Calu3 (cell line): ENCODE measurements around the gene SEC62. TPM values are rescaled to one million over a fixed set of nuclear protein-coding genes. Genes with fewer than 3 reads are reported as not detected.
A peak's percentile ranks its signal among the peaks of the same experiment; 100 is the strongest.

ENCODE experiments used
- BruUV-seq: library from RNA; stranded (reverse); fragments of 400-500 nt; replicated peaks from 2 replicates; lab custom pipeline; 2021; lab: Mats Ljungman, UMichigan
- CTCF ChIA-PET: fragments of 300-600 bp; sonication (Branson Sonifier 250); formaldehyde crosslinking; loops from one replicate; lab custom pipeline; 2022; ENCODE audit warnings: antibody characterized with exemption; lab: Charles Lee
- DNase-seq: peaks from one replicate; pipeline ENCODE4 v3.0.0; 2022
- H3K27ac Mint-ChIP-seq: one replicate; pipeline ENCODE4 v1.8.0; 2022; ENCODE audit warnings: mixed read lengths; ENCODE audit not compliant: unreplicated experiment
- H3K27me3 Mint-ChIP-seq: one replicate; pipeline ENCODE4 v1.8.0; 2022; ENCODE audit warnings: mixed read lengths; ENCODE audit not compliant: unreplicated experiment
- H3K36me3 Mint-ChIP-seq: one replicate; pipeline ENCODE4 v1.8.0; 2022; ENCODE audit warnings: mild to moderate bottlenecking, moderate library complexity, mixed read lengths; ENCODE audit not compliant: insufficient read depth, unreplicated experiment
- H3K4me1 Mint-ChIP-seq: one replicate; pipeline ENCODE4 v1.8.0; 2022; ENCODE audit warnings: mild to moderate bottlenecking, low read depth, mixed read lengths; ENCODE audit not compliant: unreplicated experiment
- H3K4me3 Mint-ChIP-seq: one replicate; pipeline ENCODE4 v1.8.0; 2022; ENCODE audit warnings: mild to moderate bottlenecking, low read depth, moderate library complexity, mixed read lengths; ENCODE audit not compliant: unreplicated experiment
- H3K9me3 Mint-ChIP-seq: one replicate; pipeline ENCODE4 v1.8.0; 2022; ENCODE audit warnings: low read depth, mixed read lengths; ENCODE audit not compliant: unreplicated experiment
- intact Hi-C: fragments of 100-400 bp; cut with micrococcal nuclease; formaldehyde crosslinking; loops from one replicate; pipeline ENCODE4 v1.10.0; 2022; ENCODE audit not compliant: unreplicated experiment
- total RNA-seq: library from RNA; stranded (reverse); gene quantifications from 2 replicates; pipeline ENCODE4 v1.2.3, GENCODE V29; 2022
- TF ChIP-seq, protein P1 (sequence below): fragments of 200-600 bp; IDR thresholded peaks from one replicate; pipeline ENCODE4 v1.8.0; 2022; ENCODE audit warnings: antibody characterized with exemption; ENCODE audit not compliant: unreplicated experiment

Gene SEC62
- total RNA-seq, 1 experiment from 2014 or later = 148 TPM

DNA sequence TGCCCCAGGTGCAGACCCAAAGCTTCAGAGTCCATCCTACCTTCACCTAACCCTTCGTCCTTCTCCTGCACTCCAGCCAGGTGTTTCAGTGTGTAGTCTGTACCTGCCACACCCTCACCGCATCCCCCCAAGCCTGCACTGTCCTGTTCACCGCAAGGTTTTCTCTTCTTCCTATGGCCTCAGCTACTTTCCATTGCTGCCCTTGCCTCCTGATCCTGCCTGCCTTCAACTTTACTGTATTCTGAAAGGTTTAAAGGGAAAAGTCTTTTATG lies 80.5 kb downstream of the SEC62 start:
- Mint-ChIP-seq H3K4me3 (peak overlapping the region; percentile 60), H3K27me3 (no peaks in the 10 kb centered on the region), H3K4me1 (peaks cover 62% of the 10 kb centered on the region), H3K27ac (peak overlapping the region; percentile 17), H3K36me3 (peaks cover 13% of the 10 kb centered on the region), H3K9me3 (no peaks in the 10 kb centered on the region)
- BruUV-seq = no TSS peak
- intact Hi-C loops = loop anchor here (5.0 kb wide), 1 partner anchor 275 kb away; the partner anchor contains the start of gene MYNN
- CTCF ChIA-PET = interaction anchor here (0.6 to 0.7 kb wide), 4 partner anchors 9 to 897 kb away, joined by 3 to 6 read pairs (median 4); no protein-coding TSS in a partner anchor
- no peak for DNase-seq
- TF ChIP-seq, protein P1, sequence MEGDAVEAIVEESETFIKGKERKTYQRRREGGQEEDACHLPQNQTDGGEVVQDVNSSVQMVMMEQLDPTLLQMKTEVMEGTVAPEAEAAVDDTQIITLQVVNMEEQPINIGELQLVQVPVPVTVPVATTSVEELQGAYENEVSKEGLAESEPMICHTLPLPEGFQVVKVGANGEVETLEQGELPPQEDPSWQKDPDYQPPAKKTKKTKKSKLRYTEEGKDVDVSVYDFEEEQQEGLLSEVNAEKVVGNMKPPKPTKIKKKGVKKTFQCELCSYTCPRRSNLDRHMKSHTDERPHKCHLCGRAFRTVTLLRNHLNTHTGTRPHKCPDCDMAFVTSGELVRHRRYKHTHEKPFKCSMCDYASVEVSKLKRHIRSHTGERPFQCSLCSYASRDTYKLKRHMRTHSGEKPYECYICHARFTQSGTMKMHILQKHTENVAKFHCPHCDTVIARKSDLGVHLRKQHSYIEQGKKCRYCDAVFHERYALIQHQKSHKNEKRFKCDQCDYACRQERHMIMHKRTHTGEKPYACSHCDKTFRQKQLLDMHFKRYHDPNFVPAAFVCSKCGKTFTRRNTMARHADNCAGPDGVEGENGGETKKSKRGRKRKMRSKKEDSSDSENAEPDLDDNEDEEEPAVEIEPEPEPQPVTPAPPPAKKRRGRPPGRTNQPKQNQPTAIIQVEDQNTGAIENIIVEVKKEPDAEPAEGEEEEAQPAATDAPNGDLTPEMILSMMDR = no peak

Other genes with a start within 250 kb of the SEC62 start
- gene TERC, start 201.7 kb upstream of the SEC62 start, total RNA-seq = 4.7 and 11.0 TPM in 2 replicates
- 2.2 and 2.5 TPM in 2 replicates for gene ACTRT3, start 197.2 kb upstream of the SEC62 start, total RNA-seq
- 19.9 and 22.9 TPM in 2 replicates for gene MYNN, start 193.4 kb upstream of the SEC62 start, total RNA-seq
- gene LRRIQ4, start 153.9 kb upstream of the SEC62 start, total RNA-seq = 0.27 TPM in 1 of 2 replicates, not detected in the other
- gene LRRC34, start 153.9 kb upstream of the SEC62 start, total RNA-seq = not detected in 2 replicates
- gene LRRC31, start 96.9 kb upstream of the SEC62 start, total RNA-seq = 2.8 and 3.3 TPM in 2 replicates
- gene SAMD7, start 55.2 kb upstream of the SEC62 start, total RNA-seq = not detected in 2 replicates
- 48.6 and 53.8 TPM in 2 replicates for gene GPR160, start 71.2 kb downstream of the SEC62 start, total RNA-seq
- 113 and 118 TPM in 2 replicates for gene PHC3, start 214.9 kb downstream of the SEC62 start, total RNA-seq